GM19467 (cell line): ENCODE data around the gene DUSP16.
"Not testable (repeated sequence)": the region's sequence is repeated elsewhere in the genome, so short reads cannot be mapped to it uniquely, and the experiment has no call there.

Experiments used
- ATAC-seq: cut with Tn5 transposase; IDR thresholded peaks from one replicate; pipeline ENCODE4 v1.9.1; 2021; ENCODE audit warnings: mild to moderate bottlenecking, moderate library complexity; ENCODE audit not compliant: unreplicated experiment

The DUSP16 gene

GRCh38 chr12:12521888-12522287 lies 40.8 kb downstream of the DUSP16 start:
- ATAC-seq = no peak

DNA sequence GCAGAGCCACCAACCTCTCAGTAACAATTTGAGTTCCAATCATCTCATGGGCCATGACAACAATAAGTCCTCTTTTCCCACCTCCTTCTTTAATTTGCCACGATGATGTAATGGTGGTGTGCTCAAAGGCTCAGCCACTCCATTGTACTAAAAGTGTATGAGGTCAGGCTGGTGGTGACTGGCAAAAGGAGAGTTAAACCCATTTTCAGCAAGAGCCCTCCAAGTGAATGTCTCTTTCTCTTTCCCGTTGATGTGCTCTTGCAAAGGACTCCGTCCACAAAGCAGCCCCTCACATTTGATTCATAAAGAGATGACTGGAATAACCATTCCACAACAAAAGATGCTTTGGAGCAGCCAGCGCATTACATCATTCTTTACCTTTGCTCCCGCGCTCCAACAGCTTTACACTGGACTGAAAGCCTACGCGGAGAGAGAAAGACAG lies 41.6 kb downstream of the DUSP16 start:
- no peak for ATAC-seq

GRCh38 chr12:12520273-12520672 lies 42.4 kb downstream of the DUSP16 start:
- ATAC-seq = no peak

DNA sequence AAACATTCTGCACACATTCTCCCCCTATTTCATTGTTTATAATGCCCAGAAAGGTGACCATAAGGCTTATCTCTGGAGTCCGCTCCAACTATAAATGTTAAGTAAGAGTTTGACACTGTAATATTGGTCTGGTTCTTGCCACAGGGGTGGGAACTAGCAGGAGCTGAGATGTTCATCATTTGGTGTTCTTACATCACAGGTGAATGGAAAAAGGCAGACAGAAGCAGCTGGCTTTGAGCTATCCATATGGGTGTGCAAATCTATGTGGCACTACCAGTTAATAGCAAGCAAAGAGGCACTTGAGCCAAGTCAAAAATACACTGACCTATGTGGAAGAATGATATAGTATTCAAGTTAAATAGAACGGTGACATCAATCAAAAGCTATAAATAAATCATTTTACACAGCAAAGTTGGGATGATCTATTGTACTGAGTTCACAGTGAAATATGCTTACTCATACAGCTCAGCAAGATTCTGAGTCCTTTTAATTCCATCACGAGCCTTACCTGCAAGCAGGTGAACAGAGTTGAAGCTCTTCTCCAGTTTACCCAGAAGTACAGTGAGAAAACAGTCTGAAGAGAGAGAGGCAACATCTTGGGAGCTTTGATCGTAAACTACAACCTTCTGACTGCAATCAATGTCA lies 43.2 kb downstream of the DUSP16 start:
- no peak for ATAC-seq

- no peak for ATAC-seq
Observed at GRCh38 chr12:12518919-12519318, 43.7 kb downstream of the DUSP16 start.

DNA sequence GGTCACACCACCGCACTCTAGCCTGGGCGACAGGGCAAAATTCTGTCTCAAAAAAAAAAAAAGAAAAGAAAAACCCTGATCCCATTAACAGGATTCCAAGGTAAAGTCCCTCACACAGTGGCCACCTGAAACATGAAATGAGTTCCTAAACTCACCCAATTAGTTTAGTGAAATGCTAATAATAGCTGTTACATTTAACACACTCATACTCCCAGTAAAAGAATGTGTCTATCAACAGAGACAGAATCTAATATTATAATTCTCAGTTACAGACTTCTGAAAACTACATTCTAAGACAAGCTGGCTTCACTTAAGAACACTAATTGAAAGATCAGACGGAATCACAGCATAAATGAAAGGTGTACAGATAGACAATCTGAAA lies 44.2 kb downstream of the DUSP16 start:
- ATAC-seq = no peak

- no peak for ATAC-seq
Observed at GRCh38 chr12:12513416-12514006, 49.2 kb downstream of the DUSP16 start.

GRCh38 chr12:12511895-12512711 lies 50.6 kb downstream of the DUSP16 start:
- ATAC-seq = no peak

GRCh38 chr12:12511021-12511783 lies 51.5 kb downstream of the DUSP16 start:
- no peak for ATAC-seq

GRCh38 chr12:12510551-12510950 lies 52.1 kb downstream of the DUSP16 start:
- no peak for ATAC-seq

GRCh38 chr12:12510141-12510540 lies 52.5 kb downstream of the DUSP16 start:
- no peak for ATAC-seq

DNA sequence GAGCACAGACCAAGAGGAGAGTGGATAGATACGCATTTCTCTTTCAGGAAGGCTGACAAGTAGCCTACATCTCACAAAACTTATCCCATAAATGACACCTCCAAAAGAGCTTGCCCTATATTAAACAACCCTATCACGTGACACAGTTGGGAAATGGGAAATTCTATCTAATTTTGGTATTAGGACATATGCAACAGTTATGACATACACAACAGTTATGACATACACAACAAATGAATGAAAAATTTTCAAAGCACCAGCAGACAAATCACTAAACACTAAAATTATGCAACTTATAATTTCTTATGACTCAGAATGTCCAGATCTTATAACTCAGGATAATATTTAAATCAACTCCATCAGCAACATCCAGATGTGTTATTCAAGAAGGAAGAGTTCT lies 54.1 kb downstream of the DUSP16 start:
- no peak for ATAC-seq

DNA sequence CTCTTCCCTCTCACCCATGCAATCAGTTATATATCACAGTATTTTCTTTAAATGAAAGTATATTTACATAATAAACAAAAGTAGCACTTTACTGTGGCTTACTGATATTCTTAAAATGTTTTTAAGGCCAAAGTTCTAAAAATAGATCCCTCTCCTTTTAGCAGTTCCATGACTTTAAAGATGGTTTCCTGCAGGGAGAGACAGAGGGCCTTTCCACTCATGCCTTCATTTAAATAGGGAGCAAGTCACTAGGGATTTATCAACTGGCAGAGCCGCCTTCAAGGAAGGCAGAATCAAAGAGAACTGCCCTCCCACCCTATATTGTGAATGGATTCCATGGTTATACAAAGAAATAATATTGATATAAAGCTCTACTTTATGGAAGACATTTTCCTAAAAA lies 55.5 kb downstream of the DUSP16 start:
- ATAC-seq = no peak

GRCh38 chr12:12506496-12506890 lies 56.2 kb downstream of the DUSP16 start:
- no peak for ATAC-seq

- ATAC-seq = peak; percentile 76
Observed at GRCh38 chr12:12505544-12506495, 56.8 kb downstream of the DUSP16 start.

- no peak for ATAC-seq
Observed at GRCh38 chr12:12503384-12504078, 59.1 kb downstream of the DUSP16 start.

- ATAC-seq = no peak
Observed at GRCh38 chr12:12502815-12503151, 59.9 kb downstream of the DUSP16 start.

DNA sequence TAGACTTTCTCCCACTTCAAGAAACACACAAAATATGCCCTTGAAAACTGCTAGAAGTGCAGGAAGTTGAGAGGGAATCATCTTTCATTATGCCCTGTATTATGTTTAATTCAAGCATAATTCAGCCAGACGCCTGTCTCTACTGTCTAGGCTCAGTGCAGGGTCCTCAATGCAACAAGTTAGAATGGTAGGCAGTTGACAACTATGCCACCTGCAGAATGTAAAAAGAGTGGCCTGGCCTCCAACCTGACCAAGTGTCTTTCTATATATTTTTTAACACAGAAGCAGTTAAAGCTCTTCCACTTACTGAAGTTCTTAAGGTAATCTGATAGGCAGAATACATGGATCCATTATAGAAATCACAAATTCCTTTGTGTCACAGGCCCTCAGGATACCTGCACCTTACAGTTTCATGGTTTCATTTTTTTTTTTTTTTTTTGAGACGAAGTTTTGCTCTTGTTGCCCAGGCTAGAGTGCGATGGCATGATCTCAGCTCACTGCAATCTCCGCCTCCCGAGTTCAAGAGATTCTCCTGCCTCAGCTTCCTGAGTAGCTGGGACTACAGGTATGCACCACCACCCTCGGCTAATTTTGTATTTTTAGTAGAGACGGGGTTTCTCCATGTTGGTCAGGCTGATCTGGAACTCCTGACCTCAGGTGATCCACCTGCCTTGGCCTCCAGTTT lies 60.4 kb downstream of the DUSP16 start:
- not testable (repeated sequence) for ATAC-seq

DNA sequence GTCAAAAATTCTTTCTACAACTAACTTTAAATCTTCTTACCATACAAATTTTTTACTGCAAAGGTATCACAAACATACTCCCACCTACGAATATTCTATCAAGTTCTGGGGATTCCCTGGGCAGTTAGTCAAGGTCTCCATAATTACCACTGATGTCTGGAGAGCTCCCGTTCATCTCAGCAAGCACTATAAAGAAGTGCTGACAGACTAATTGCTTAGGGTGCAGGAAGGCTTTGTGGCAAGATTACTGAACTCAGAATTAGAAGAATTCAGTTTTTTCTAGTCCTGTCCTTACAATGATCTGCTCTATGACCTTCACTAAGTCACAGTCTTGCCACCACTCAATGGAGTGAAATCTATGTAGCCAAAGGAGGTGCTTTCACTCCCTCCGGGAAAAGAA lies 61.5 kb downstream of the DUSP16 start:
- ATAC-seq = no peak
